CD4-positive, alpha-beta T cell treated with Interleukin-6 at 100 ng/mL for 8 hours (primary cell): ENCODE data around the gene GPSM1.

Source experiments
- DNase-seq: peaks from one replicate; pipeline ENCODE4 v3.0.0-alpha.2; 2020; ENCODE audit warnings: mixed read lengths, low spot score

Gene GPSM1

GRCh38 chr9:136377341-136378169 lies 50.2 kb downstream of the GPSM1 start:
- no peak for DNase-seq

DNA sequence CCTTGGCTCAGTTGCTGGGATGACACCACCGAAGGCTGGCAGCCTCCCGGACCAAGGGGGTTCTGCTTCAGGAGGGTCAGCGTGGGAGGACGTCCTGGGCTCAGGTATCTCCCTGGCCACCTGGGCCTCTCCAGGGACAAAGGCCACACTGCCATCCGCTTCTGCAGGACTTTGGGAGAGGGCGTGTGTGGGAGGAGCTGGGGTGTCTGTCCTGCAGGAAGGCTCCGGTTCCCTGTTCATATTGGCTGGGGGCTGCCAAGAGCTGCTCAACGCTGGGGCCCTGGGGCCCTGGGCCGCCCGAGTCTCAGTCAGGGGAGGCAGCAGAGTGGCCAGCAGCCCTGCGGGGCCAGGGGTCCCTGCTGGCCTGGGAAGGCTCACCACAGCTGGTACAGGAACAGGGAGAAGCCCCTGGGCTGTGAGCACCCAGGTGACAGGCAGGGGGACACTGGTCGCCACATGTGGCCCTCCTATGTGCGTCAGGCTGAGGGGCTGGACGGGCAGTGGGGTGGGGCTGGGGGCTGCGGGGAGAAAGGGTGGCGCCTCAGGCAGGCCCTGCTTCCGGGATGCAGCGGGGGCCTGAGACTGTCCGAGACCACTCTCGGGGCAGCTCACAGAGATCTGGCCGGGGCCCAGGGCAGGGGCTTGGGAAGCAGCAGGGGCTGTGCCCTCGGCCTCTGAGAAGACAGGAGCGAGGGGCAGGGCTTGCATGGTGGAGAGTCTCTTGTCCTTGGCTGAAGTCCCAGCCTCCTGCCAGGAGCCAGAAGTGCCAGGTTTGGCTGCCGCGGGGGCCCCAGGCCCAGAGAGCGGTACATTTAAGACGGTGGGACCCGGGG lies 51.0 kb downstream of the GPSM1 start:
- DNase-seq: no peak

DNA sequence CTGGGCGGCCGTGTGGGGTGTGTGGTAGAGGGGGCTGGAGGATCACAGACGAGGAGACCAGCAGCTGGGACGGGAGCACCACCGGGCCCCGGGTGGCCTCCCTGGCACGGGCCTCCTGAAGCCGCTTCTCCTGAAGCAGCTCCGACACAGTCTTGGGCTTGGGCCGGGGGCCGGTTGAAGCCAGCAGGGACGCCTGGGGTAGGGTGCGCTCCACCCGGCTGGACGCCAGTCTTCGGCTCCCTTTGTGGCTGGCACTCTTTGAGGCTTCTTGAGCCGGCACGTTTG lies 51.6 kb downstream of the GPSM1 start:
- no peak for DNase-seq

GRCh38 chr9:136379401-136379800 lies 52.1 kb downstream of the GPSM1 start:
- DNase-seq: no peak

GRCh38 chr9:136379891-136380290 lies 52.6 kb downstream of the GPSM1 start:
- no peak for DNase-seq

GRCh38 chr9:136380381-136380780 lies 53.0 kb downstream of the GPSM1 start:
- no peak for DNase-seq

DNA sequence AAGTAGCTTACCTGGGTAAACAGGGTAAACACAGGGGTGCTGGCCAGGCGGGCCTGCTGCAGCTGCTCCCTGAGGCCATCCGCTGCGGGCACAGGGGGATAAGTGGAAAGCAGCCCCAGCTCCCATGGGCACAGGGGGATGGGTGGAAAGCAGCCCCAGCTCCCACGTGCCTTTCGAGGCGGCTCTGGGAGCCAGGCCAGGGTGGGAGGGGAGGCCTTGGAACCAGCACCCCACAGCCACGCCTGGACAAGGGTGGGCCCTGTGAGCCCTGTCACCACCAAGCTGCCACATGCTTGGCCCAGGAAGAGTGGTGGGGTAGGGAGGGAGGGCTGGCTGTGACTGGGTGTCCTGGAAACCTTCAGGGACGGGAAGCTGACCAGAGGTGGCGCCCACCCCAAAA lies 54.0 kb downstream of the GPSM1 start:
- no peak for DNase-seq

- DNase-seq: no peak
These were observed 54.7 kb downstream of the GPSM1 start for GRCh38 chr9:136381966-136382513.

DNA sequence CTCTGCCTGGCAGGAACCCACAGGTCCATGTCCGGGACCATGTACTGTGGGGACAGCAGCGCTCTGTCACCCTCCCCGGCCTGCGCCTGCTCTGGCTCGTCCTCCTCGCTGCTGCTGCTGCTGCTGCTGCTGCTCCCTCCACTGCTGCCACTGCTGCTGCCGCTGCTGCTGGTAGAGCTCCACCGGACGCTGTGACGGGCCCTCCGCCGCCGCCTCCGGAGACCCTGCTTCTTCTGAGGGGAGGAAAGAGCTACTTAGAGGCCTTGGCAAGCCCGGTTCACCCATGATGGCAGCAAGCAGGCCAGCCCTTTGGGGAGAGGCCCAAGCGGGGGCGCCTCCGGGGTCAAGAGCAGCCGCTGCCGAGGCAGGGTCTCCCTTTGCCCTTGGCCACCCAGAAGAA lies 56.1 kb downstream of the GPSM1 start:
- DNase-seq: no peak

DNA sequence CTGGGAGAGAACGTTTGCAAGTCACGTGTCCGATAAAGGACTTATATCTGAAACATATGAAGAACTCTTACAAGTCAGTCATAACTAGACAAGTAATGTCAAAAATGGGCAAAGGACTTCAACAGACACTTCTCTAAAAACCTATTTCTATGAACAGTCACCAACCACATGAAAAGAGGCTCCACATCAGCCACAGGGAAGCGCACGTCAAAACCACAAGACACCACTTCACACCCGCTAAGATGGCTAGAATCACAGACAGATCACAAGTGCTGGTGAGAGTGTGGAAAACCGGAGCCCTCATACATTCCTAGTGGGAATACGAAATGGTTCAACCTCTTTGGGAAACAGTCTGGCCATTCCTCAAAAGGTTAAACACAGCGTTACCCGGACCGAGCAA lies 57.7 kb downstream of the GPSM1 start:
- no peak for DNase-seq

- DNase-seq: no peak
These were observed 58.7 kb downstream of the GPSM1 start for GRCh38 chr9:136386018-136386417.

DNA sequence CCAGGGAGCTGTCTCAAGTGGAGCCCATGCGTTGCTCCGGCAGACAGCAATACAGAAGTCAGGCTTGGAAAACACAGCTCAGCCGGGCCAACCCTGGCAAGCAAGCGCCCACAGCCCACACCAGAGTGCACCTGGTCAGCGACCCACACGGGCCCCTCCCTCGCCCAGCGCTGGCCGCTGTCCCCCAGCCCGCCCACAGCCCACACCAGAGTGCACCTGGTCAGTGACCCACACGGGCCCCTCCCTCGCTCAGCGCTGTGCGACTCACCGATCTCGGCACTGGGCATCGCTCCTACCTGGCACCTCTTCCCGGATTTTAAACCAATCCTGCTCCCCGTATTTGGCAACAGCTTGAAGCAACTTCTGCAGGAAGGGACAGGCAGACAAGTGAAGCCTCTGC lies 59.9 kb downstream of the GPSM1 start:
- DNase-seq: no peak

DNA sequence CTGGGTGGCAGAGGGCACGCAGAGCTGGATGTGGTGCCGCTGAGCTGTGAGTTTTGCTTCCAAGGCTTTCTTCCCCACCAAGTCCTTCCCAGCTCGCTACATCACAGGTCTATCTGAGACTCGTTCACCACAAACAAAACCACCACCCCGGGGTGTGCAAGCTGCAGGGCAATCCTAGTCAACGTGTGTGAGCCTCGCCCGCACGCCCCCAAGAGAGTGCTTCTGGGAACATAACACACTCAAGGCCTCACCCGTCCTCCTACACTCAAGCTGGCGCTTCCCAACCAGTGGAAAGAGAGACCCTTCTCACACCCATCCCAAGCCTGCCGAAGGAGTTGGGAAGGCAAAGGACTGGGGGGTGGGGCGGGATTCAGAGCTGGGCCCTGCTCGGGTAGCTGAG lies 62.1 kb downstream of the GPSM1 start:
- DNase-seq: no peak

DNA sequence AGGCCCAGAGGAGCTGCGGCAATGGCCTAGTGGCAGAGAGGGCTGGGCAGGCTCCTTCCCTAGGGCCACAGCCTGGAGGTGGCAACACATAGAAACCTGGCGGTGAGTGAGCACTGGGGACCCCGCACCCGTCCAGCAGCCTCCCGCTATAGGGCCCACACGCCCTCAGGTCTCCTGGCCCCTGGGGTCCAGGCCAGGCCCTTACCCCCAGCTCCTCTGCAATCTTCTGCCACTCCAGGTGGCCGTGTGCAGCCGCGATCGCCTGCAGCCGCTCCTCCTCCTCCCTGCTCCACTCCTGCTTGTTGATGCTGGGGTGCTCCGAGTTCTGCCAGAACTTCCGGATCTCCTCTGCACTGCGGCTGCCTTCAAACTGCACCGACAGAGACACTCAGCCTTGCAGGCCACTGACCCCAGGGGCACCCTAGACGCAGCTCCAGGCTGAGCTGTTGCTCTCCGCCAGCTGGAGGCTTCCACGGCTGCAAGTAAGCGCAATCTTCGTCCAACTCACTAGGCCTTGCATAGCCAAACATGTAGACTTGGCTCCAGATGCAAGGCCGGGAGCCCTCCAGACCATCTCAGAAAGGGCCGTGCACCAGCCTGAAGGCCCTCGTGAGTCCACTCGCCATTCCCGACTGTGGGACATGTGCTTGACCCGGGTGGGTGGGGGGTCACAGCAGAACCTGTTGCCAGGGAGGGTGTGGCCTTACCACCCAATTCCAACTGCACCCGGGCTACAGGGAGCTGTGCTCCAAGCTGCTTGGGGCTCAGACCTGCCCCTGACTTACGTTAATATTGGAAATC lies 64.6 kb downstream of the GPSM1 start:
- DNase-seq: no peak

GRCh38 chr9:136392538-136393449 lies 65.5 kb downstream of the GPSM1 start:
- DNase-seq: no peak

- no peak for DNase-seq
These were observed 66.2 kb downstream of the GPSM1 start for GRCh38 chr9:136393531-136393930.

DNA sequence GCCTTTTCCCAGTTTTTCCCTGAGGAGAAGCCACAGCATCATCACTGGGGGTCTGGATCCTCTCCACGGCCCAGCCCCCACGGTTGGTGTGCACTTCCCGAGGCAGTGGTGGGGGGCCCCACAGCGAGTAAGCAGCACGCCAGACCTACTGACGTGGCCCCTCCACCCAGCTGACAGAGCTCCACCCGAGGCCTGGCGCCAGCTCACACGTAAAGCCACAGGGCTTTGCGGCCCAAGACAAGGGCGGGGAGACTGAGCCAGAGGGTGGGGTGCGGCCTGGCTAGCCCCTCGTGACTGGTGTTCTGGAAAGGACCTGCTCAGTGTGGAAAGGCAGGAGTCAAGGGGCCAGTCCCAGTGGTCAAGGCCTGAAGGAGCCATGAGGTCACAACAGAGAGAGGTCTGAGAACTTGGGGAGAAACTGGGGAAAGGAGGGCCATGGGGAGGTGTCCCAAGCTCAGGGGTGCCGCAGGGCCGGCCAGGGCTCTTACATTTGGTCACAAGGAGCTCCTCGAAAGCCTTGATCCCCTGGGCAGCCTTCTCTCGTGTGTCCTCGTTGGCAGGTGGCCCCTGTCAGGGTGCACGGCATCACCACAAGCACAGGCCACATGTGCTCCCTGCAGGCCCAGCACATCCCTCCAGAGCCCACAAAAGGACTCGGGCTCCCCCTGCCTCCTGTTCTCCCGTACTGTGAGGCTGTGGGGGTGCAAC lies 67.1 kb downstream of the GPSM1 start:
- no peak for DNase-seq

GRCh38 chr9:136395020-136395340 lies 67.6 kb downstream of the GPSM1 start:
- DNase-seq: no peak

DNA sequence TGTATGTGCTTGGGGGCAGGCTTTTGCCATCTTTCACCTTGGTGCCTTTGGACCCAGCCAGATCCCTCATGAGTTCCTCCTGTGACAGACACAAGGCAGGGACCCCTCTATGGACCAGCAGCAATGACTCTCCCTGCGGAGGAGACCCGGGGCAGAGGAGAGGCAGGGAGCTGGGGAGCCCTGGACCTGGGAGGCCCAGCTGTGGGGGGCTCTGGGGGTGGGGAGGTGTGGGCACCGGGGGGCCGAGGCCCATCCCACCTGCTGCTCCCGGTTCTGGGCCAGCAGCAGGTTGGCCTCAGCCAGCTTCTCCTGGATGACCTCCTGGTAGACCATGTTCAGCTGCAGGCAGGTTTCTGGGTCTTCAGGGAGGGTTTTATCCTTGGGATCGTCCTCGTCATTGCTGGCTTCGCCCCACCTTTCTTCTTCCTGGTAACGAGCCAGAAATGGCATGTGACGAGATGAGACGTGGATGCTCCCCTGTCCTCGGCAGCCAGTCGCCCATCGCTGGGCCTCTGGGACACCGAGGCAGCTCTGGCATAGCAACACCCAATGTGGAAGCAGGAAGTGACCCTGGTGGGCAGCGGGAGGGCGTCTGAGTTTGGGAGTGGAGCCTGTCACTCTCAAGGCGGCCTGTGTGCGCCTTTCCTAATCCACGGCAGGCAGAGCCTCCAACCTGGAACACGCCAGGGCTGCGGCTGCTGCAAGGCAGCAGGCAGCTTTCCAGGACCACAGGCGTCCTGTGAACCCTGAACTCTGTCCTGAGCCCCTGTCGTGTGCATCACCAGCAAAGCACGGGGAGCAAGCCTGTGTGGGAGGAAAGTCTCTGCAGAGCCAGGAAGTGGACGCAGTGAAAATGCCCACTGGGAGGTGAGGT lies 68.2 kb downstream of the GPSM1 start:
- no peak for DNase-seq

DNA sequence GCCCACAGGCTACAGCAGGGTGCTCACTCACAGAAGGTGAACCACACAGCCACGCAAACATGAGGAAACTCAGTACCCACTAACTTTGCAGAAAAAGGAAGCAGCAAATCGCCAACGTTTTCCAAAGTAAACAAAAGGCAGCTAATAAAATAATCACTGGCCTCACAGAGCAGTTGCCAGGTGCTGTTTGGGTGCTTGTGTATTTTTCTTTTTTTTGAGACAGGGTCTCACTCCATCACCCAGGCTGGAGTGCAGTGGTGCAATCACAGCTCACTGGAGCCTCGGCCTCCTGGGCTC lies 68.8 kb downstream of the GPSM1 start:
- no peak for DNase-seq
